Transverse colon (tissue), 3 donors: Measurements from ENCODE around the gene RARA.

Experiments
- EP300 ChIP-seq: sonication (generic); formaldehyde crosslinking; IDR thresholded peaks from one replicate; pipeline ENCODE4 v1.6.1; 2017; ENCODE audit warnings: antibody characterized with exemption, low read depth
- POLR2A ChIP-seq: fragments of 450-650 bp; IDR thresholded peaks from one replicate; pipeline ENCODE4 v1.6.1; 2016; ENCODE audit warnings: antibody characterized with exemption, mild to moderate bottlenecking, moderate library complexity
- TF ChIP-seq, protein P1 (sequence below), 5 experiments: fragments of 200-600 bp in 3 of 5; fragments of 450-650 bp in 2 of 5; sonication (generic) in 3 of 5; IDR thresholded peaks; 1 replicate in 2 of 5; 2 replicates in 3 of 5; pipeline ENCODE4 v1.5.1; 2016 to 2017; ENCODE audit warnings: antibody characterized with exemption in 5 of 5, inconsistent platforms in 3 of 5, mild to moderate bottlenecking in 2 of 5, moderate library complexity in 1 of 5

DNA sequence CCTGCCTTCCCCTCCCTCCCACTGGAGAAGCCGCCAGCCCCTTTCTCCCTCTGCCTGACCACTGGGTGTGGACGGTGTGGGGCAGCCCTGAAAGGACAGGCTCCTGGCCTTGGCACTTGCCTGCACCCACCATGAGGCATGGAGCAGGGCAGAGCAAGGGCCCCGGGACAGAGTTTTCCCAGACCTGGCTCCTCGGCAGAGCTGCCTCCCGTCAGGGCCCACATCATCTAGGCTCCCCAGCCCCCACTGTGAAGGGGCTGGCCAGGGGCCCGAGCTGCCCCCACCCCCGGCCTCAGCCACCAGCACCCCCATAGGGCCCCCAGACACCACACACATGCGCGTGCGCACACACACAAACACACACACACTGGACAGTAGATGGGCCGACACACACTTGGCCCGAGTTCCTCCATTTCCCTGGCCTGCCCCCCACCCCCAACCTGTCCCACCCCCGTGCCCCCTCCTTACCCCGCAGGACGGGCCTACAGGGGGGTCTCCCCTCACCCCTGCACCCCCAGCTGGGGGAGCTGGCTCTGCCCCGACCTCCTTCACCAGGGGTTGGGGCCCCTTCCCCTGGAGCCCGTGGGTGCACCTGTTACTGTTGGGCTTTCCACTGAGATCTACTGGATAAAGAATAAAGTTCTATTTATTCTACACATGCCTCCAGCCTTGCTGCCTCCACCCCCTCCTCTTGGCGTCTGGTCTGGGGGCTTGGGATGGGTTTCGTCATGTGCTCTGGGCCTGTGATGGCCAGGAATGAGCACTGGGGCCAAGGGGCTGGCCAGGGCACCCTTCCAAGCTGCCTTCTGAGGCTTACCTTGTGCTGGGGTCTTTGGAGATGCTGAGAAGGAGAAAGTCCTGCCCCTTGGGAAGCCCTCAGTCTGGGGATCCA lies 48.3 kb downstream of the RARA start:
- TF ChIP-seq POLR2A (no peak), EP300 (no peak)
- TF ChIP-seq, protein P1, sequence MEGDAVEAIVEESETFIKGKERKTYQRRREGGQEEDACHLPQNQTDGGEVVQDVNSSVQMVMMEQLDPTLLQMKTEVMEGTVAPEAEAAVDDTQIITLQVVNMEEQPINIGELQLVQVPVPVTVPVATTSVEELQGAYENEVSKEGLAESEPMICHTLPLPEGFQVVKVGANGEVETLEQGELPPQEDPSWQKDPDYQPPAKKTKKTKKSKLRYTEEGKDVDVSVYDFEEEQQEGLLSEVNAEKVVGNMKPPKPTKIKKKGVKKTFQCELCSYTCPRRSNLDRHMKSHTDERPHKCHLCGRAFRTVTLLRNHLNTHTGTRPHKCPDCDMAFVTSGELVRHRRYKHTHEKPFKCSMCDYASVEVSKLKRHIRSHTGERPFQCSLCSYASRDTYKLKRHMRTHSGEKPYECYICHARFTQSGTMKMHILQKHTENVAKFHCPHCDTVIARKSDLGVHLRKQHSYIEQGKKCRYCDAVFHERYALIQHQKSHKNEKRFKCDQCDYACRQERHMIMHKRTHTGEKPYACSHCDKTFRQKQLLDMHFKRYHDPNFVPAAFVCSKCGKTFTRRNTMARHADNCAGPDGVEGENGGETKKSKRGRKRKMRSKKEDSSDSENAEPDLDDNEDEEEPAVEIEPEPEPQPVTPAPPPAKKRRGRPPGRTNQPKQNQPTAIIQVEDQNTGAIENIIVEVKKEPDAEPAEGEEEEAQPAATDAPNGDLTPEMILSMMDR (IDR thresholded peaks at IDR 0.05), result no peak
